Kidney capillary endothelial cell (primary cell): ENCODE results near the gene GTF3A.
"Not testable (repeated sequence)": the region's sequence is repeated elsewhere in the genome, so short reads cannot be mapped to it uniquely, and the experiment has no call there.

ENCODE experiments used
- DNase-seq: peaks from one replicate; pipeline ENCODE4 v3.0.0-alpha.2; 2018; ENCODE audit warnings: low spot score

The GTF3A gene

DNA sequence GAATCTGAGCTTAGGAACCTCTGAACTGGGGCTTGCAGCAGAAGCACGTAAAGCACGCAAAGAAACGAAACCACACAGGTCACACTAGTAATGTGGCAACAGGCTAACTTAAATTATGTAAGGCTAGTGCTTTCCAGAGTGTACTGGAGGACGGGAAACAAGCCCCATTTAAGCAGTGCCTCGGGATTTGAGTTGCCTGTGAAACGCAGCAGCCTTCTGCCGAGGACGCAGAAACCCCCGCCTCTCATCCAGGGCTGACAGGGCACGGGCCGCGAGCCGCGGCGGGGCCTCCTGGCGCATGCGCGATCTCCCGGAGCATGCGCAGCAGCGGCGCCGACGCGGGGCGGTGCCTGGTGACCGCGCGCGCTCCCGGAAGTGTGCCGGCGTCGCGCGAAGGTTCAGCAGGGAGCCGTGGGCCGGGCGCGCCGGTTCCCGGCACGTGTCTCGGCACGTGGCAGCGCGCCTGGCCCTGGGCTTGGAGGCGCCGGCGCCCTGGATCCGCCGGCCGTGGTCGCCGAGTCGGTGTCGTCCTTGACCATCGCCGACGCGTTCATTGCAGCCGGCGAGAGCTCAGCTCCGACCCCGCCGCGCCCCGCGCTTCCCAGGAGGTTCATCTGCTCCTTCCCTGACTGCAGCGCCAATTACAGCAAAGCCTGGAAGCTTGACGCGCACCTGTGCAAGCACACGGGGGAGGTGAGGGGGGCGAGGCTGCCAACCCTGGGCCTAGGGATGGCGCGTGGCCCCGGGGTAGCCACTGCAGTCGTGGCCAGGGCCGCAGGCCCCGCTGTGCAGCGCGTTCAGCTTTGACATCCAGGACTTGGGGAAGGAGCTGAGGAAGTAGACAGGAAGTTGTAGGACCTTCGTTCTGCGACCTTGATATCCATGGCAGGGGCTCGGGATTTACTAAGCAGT lies at the start of gene GTF3A:
TSS of gene GTF3A (plus strand) at position 374 of the 912 bp plus-strand sequence.
- peak; percentile 89 for DNase-seq

DNA sequence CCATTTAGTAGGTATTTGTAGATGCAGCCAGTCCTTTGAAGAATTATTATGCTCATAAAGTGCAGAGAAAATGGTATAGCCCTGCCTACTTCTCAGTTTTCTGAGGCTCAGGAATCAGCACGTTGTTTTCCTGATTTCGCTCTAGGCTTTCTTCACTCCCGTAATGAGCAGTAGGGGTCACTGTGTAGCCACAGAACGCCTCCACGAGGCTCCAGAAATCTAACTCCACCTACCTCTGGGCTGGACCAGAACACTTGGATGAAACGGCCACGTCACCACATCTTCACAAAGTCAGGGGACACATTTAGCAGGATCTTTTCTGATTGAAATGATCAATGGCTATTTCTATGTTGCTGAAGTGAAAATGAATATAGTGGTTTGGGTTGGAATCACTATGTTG lies 49.8 kb upstream of the GTF3A start:
- peak; percentile 72 for DNase-seq

DNA sequence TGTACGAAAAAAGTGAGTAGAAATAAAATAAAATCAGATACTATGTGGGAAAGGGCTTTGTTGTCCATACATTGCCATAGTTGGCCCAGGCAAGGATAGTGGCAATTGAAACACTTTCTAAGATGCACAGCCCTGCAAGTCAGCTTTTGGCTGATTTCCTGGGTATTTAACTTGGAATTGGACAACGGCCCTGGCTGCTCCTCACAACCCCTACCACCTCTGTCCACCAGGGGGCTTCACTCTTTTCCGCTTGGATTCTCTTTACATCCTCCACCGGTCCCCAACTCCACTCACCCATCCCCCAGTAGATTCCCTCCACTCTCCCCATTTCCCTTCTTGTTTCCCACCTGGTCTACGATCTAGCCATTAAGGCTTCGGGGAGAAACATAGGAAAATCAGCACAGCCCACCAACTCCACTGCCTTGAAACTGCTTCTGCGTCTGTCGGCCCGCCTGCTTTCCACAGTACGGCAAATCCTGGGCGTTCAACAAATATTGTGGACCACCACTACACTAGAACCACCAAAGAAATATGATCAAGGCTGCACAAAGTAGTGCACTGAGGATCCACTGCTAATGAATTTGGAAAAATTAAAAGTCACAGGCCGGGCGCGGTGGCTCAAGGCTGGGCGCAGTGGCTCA lies 48.6 kb upstream of the GTF3A start:
- peak; percentile 42 for DNase-seq

DNA sequence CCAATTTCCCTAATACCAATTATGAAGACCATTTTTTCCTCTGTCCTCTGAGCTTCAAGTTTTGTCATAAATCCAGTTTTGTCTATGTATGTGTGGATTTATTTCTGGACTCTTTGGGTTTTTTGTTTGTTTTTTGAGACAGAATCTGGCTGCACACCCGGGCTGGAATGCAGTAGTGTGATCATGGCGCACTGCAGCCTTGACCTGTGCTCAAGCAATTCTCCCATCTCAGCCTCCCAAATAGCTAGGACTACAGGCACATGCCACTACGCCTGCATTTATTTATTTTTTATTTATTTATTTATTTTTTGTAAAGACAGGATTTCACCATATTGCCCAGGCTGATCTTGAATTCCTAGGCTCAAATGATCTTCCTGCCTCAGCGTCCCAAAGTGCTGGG lies 45.3 kb upstream of the GTF3A start:
- DNase-seq = no peak

DNA sequence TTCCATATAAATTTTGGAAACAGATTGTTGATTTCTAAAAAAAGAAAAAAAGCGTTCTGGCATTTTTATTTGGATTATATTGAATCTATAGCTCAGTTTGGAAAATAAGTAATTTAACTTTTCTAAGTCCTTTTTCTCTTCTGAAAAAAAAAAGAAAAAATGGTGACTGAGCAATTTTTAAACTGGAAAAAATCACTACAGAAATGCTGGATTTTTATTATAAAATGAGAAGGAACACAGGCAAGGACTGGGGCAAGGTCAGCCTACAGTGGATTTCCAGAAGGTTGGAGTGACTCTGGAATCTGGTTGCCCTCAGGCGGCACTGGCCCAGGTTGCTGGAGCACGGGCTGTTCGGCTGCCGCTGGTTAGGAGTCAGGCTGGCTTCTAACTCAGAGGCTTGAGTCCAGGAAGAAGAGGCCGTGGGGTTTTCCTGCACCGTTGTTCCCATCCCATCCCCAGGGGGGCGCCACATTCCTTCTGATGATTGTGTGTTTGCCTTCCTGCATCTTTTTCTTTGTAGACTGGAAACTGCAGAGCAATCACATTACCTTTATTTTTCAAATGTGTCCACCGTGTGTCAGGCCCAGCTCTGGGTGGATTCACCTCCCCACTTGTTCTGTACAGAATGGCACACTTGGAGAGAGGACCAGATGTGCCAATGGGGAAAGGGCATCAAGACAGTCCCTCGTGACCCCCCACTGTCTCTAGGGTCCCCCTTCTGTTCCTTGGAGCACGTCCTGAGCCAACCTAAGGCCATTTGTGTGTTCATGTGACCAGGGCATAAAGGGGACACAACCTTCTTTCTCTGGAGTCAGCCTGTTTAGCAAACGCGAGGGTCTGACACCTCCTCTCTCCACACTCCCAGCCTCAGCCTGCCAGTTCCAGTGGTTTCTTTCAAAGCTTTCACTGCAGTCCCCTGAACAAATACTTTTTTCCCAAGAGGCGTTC lies 44.5 kb upstream of the GTF3A start:
- DNase-seq = peak; percentile 48

DNA sequence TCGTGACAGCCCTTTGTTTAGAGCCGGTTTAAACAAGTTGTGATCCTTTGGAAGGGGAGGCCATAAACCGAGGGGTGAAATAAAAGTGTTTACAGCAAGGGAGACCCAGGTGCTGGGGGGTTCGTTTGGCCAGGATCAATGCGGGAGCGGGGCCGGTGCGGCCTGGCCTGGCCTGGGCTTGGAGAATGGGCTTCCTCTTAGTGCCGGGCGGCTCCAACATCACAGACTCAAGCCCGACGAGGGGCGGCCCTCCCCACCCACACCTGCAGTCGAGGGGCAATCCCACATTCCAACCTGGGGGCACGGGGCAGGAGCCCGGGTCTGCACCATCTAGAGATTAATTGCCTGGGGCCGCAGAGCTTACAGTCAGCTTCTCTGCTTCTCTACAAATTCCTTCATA lies 42.8 kb upstream of the GTF3A start:
- DNase-seq = no peak

DNA sequence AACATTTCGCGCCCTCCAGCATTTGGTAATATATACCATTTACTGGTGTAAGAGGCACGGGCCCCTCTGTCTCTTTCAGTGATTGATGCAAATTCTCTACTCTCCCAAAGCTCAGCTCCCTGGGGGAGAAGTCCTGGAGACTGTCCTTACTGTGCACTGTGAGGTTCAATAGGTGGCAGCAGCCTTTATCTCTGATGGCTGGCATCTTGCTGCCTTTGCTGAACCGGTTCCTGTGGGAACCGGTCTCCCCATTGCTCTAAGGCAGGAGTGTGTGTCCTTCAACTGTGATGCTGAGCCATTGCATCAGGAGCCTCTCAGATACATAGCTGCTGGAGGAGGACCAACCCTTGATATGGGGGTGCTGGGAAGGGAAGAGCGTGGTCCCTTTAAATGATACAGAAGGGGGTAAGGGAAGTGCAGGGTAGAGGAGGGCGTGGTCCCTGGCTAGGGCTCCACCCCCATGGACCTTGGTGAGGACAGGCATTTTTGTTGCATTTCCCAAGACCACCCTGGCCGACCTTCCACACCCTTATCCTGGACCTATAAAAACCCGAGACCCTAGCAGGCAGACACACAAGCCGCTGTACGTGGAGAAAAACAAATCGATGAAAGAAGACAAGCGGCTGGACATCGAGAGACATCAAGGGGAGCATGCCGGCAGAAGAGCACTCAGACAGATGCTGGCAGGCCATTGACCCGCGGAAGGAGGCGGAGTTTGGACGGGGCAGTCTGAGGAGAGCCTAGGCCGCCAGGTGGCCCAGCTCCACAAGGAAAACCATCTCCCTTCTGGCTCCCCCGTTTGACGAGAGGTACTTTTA lies 41.1 kb upstream of the GTF3A start:
- DNase-seq = no peak

DNA sequence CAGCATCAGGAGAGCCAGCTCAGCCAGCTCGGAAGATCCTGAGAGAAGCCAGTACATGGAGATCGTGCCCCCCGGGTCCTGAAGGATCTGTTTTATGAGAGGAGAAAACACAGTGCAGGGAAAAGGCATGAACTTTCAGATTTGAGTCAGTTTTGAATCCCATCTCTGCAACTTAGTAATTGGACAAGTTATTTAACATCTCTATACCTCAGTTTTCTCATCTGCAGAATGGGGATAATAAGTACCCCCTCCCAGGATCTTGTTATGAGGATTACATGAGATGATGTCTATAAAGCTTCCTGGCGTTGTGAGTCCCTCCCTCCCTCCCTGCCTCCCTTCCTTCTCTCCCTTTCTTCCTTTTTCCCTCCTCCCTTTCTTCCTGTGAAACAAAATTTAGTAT lies 40.1 kb upstream of the GTF3A start:
- DNase-seq = no peak

DNA sequence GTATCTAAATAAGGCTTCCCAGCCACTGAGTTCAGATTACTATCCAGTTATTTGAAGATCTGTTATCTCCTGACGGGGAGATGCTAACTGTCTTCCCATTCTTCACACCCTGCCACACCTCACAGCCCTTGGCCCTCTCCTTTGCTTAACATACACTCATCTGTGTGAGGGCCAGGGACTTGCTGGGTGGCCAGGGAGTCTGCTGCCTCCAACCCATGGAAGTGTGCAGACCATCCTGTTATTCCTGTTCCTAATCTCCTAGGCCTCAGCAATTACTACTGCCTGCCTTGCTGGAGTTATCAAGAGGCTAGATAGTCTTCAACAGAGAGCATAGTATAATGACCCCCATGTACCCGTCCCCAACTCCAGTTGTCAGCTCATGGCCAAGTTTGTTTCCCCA lies 36.2 kb upstream of the GTF3A start:
- no peak for DNase-seq

DNA sequence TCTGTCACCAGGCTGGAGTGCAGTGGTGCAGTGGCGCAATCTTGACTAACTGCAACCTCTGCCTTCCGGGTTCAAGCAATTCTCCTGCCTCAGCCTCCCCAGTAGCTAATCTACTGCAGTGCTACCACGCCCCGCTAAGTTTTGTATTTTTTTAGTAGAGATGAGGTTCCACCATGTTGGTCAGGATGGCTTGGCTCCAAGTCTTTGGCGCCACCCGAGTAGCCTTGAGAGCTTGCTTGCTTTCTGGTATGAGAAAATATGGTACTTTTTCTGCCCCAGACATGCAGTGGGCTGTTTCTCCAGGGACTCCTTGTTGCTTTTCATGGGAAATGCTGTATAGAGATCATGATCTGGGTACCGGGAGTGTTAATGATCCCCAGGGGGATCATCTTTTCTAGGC lies 34.5 kb upstream of the GTF3A start:
- DNase-seq = no peak

DNA sequence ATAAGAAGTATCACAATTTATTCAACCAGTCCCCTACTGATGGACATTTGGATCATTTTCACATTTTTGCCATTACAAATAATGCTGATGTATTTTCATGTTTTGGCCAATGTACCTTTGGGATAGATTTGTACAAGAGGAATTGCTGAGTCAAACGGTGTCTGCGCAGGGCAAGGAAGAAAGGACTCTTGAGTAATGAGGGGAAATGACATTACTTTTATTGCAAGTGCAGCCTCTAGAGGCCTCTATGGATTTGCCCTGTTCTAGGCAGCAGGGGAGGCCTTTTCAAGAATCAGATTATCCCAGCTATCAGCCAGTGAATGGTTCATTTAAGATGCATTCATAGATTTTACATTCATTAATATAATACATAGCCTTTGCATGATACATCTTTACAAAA lies 32.9 kb upstream of the GTF3A start:
- DNase-seq = no peak

DNA sequence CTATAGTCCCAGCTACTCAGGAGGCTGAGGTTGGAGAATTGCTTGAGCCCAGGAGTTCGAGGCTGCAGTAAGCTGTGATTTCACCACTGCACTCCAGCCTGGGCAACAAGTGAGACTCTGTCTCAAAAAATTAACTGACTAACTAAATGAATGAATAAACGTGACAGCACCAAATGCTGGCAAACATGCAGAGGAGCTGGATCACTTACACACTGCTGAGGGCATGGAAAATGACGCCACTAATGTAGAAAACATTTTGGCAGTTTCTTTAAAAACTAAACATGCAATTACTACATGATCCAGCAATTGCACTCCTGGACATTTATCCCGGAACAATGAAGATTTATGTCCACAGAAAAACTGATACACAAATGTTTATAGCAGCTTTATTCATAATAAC lies 31.3 kb upstream of the GTF3A start:
- no peak for DNase-seq

DNA sequence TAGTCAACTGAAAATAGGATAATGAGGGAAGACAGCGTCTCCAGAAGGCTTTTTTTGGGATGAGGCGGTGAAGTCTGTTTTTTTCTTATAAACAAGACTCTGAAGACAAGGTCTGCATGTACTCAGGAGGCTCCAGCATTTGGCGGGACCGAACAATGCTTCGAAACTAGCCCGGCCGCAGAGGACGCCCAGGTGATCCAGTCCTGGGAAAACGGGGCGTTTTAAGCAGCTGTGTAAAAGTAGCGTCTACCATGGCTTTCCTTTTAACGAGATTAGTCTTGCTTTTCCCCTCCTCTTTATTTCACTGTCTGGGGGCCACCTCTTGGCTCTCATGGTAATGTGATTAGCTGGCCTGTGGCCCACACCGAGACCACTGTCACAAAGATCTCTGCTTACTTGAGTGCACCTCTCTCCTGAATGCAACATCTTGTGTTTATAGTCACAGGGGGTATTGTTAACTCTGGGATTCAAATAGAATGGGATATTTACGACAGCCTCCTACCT lies 29.4 kb upstream of the GTF3A start:
- no peak for DNase-seq

DNA sequence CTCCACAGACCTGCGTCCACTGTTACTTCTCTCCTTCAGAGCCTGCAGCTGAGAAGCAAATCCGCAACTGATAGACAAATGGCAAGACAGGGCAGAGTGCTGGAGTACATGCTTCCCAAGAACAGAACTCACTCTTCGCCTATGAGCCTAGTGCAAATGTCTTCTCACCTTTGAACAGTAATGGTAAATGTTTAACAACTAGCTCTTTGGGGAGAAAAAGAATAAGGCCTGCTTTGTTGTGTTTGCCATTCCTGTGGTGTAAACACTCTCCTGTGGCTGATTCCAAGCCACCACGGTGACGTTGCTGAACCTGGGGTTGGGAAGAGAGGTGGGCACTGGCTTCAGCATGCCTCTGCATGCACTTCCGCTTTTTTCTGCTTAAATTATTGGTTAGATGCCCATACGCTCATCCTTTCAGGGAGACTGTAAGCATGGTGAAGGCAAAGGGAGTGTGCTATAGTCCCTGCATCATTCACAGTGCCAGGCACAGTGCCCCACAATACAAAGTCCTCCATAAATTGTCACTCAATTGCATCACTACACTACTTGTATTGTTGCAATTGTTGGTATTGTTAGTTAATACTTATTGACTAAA lies 28.1 kb upstream of the GTF3A start:
- no peak for DNase-seq

DNA sequence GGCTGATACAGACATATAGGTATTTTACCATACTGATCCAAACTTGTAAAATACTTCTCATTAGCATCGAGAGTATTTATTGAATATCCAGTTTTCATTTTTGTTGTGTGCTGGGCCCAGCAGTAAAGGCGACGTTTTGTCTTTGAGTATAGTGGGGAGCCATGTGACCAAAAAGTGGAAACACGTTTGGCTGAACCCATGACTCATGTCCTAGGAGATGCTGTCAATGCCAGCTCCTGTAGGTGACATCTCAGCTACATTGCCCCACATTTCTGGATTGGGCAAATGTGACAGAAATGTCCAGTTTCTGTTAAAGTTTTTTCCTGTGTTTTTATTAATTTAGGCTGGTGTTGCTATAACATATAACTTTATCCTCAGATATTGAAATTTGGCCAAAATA lies 26.1 kb upstream of the GTF3A start:
- no peak for DNase-seq

DNA sequence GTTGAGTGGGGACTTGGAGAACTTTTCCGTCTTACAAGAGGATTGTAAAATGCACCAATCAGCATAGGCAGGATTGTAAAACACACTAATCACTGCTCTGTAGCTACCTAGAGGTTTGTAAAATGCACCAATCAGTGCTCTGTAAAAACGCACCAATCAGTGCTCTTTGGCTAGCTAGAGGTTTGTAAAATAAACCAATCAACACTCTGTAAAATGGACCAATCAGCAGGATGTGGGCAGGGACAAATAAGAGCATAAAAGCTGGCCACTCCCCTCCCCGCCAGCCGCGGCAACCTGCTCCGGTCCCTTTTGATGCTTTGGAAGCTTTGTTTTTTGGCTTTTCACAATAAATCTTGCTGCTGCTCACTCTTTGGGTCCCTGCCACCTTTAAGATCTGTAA lies 24.0 kb upstream of the GTF3A start:
- not testable (repeated sequence) for DNase-seq

DNA sequence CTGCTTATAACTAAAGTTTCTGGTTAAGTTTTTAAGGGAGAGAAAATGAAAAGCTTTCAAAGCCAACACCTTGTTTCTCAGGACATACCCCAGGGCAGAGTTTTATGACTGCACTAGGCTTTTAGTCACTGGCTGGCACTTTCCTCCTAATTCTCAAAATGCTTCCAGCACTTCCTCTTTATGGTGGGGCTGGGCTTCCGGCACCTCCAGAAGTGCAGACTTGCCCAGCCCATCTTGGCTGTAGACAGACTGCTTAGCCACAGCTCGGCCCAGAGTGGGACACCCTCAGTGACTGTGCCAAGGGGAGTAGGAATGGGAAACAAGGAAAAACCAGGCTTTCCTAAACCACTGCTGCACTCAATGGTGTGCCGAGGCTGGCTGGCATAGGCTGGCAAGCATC lies 23.2 kb upstream of the GTF3A start:
- DNase-seq = no peak

DNA sequence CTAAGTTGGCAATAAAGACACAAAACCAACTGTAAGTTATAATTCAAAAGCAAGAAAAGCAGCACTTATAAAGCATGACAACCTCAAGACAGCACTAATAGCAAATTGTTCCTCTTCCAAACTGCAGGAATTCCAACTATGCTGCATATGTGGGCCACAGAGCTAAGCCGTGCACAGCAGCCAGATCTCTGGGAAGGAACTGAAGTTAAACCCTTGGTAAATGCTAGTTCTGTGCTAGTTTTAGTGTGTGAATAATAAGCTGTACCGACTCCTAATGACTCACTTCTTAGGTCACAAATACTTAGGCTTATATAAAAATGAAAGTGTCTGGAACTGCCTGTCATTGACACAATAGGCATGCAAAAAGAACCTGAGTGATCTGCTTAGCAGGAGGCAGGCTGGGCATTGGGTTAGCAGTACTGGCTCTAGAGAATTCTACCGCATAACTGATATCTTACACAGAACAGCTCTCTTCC lies 21.2 kb upstream of the GTF3A start:
- DNase-seq = peak; percentile 10

DNA sequence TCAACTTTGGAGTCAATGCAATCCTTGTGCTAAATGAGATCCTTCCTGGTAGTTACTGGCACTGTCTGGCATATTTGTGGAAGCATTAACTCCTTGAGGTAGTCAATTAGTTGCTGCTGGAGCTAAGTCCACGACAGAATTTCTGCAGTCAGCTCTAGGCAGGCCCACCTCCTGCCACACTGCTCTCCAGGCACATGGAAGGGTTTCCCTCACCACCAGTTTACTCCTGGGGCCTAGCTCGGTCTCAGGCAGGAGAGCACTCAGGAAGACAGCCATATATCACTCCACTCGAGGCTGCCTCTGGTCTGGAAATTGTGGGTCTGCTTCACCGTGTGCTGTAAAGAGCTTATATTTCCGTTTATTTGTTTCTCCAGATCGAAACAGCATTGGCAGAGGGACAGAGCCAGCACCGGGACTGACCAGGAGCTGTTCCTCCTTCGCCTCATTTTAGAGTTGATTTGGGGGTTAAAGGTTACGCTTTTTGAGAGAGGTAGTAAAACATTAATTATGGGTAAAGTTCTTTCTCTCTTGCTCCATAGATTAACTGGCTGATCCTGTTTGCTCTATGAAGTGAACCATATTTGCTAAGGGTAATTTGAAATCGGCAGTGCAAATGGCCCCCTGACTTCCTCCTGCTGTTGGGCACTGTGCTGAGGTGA lies 20.6 kb upstream of the GTF3A start:
- DNase-seq = no peak

DNA sequence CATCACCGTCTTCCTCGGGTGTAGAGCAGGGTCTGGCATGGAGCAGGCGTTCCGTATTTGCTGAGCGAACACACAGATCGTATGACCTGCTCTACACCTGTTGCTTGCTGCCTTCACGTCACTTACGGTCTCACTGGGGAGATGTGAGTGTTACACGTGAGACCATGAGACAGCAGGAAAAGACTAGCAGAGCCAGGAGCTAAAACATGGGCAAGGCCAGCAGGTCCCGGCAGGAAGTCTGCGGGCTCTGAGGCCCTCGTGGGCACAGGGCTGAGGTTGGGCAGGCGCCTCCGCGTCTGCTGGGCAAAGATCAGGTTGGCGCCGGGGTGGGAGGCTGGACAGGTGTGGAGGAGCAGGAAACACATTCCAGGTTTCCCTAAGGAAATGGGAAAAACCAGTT lies 19.7 kb upstream of the GTF3A start:
- DNase-seq = no peak
